ENCODE data around the gene C1orf105.

DNA sequence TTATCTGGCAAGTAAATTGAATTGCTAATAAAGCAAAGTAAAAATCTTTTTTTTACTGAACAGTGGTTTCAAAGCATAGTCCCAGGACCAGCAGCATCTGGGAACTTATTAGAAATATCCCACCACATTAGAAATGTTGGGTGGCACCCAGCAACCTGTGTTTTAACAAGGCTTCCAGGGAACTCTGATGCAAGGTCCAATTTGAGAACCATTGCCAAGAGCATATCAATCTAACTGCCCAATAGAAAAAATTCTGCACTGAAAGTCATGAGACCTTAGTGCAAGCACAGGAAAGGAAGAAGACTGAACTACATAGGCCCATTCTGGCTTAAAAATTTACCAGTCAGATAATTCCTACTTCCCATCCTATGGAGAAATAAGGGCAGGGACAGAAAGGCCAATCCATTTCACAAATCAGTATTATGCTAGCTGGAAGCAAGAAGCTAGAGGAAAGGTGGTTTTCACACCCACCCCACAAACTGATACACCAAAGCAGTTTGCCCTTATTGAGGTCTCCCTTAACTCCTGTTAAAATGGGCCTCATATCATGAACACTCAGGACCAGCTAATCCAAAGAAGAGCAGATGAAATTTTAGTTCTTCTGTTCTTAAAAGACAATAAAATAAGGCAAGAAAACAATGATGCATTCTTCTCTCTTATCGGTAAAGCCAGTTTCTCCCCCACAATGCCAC is 17.5 kb upstream of the C1orf105 start:
- no peak for TF ChIP-seq POLR2A (IDR thresholded peaks at IDR 0.05)
- TF ChIP-seq, protein P1, sequence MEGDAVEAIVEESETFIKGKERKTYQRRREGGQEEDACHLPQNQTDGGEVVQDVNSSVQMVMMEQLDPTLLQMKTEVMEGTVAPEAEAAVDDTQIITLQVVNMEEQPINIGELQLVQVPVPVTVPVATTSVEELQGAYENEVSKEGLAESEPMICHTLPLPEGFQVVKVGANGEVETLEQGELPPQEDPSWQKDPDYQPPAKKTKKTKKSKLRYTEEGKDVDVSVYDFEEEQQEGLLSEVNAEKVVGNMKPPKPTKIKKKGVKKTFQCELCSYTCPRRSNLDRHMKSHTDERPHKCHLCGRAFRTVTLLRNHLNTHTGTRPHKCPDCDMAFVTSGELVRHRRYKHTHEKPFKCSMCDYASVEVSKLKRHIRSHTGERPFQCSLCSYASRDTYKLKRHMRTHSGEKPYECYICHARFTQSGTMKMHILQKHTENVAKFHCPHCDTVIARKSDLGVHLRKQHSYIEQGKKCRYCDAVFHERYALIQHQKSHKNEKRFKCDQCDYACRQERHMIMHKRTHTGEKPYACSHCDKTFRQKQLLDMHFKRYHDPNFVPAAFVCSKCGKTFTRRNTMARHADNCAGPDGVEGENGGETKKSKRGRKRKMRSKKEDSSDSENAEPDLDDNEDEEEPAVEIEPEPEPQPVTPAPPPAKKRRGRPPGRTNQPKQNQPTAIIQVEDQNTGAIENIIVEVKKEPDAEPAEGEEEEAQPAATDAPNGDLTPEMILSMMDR (IDR thresholded peaks at IDR 0.05), result no peak

Data from testis (tissue), 2 donors.